ENCODE data around the gene ZDHHC17.
"Not testable (repeated sequence)": the region's sequence is repeated elsewhere in the genome, so short reads cannot be mapped to it uniquely, and the experiment has no call there.

Gene ZDHHC17

GRCh38 chr12:76763746-76764675 is at the start of gene ZDHHC17:
ZDHHC17 (plus strand) TSS chr12:76764115; CDS start chr12:76764237, 122 bp downstream.
- DNase-seq = peak; percentile 81

GRCh38 chr12:76714415-76714814 is 49.5 kb upstream of the ZDHHC17 start:
- DNase-seq = no peak

- DNase-seq = no peak
Observed at GRCh38 chr12:76714861-76715260, 49.1 kb upstream of the ZDHHC17 start.

GRCh38 chr12:76715332-76715731 is 48.6 kb upstream of the ZDHHC17 start:
- DNase-seq = no peak

GRCh38 chr12:76717314-76717713 is 46.6 kb upstream of the ZDHHC17 start:
- DNase-seq = no peak

GRCh38 chr12:76719171-76720041 is 44.5 kb upstream of the ZDHHC17 start:
- no peak for DNase-seq

- no peak for DNase-seq
Observed at GRCh38 chr12:76720068-76720467, 43.8 kb upstream of the ZDHHC17 start.

GRCh38 chr12:76726626-76727025 is 37.3 kb upstream of the ZDHHC17 start:
- DNase-seq = no peak

- DNase-seq = not testable (repeated sequence)
Observed at GRCh38 chr12:76732188-76732587, 31.7 kb upstream of the ZDHHC17 start.

GRCh38 chr12:76737689-76738088 is 26.2 kb upstream of the ZDHHC17 start:
- not testable (repeated sequence) for DNase-seq

GRCh38 chr12:76738824-76739579 is 24.9 kb upstream of the ZDHHC17 start:
- DNase-seq = no peak

- DNase-seq = no peak
Observed at GRCh38 chr12:76739896-76740295, 24.0 kb upstream of the ZDHHC17 start.

- DNase-seq = no peak
Observed at GRCh38 chr12:76740501-76740900, 23.4 kb upstream of the ZDHHC17 start.

GRCh38 chr12:76745343-76745742 is 18.6 kb upstream of the ZDHHC17 start:
- no peak for DNase-seq

- DNase-seq = no peak
Observed at GRCh38 chr12:76746516-76746915, 17.4 kb upstream of the ZDHHC17 start.

- DNase-seq = no peak
Observed at GRCh38 chr12:76747245-76747644, 16.7 kb upstream of the ZDHHC17 start.

- no peak for DNase-seq
Observed at GRCh38 chr12:76755829-76756379, 8.0 kb upstream of the ZDHHC17 start.

- no peak for DNase-seq
Observed at GRCh38 chr12:76757694-76758093, 6.2 kb upstream of the ZDHHC17 start.

- DNase-seq = no peak
Observed at GRCh38 chr12:76762601-76762980, 1.3 kb upstream of the ZDHHC17 start.

GRCh38 chr12:76764856-76765255 is 941 bp downstream of the ZDHHC17 start:
- no peak for DNase-seq

- DNase-seq = no peak
Observed at GRCh38 chr12:76765598-76765997, 1.7 kb downstream of the ZDHHC17 start.

- DNase-seq = no peak
Observed at GRCh38 chr12:76766161-76766560, 2.2 kb downstream of the ZDHHC17 start.

GRCh38 chr12:76768576-76768975 is 4.7 kb downstream of the ZDHHC17 start:
- DNase-seq = no peak
